ENCODE data around the gene GULP1. TPM values are rescaled to one million over a fixed set of nuclear protein-coding genes. Genes with fewer than 3 reads are reported as not detected.

Gene GULP1
- total RNA-seq, 2 donors from 2014 or later = 7.5 to 10.5 TPM

- Histone ChIP-seq H3K27me3 (no peaks in the 10 kb centered on the region), H3K9me3 (no peaks in the 10 kb centered on the region), H3K27ac (no peak overlapping the region), H3K4me3 (no peak overlapping the region), H3K36me3 (no peaks in the 10 kb centered on the region), H3K4me1 (no peaks in the 10 kb centered on the region)
- no peak for TF ChIP-seq CTCF (IDR thresholded peaks at IDR 0.05)
- no peak for DNase-seq (ENCODE audit: low spot score)
Measured at GRCh38 chr2:188360485-188361263, 69.0 kb downstream of the GULP1 start.

GRCh38 chr2:188364033-188364630 lies 72.5 kb downstream of the GULP1 start:
- DNase-seq (ENCODE audit: low spot score) = no peak
- H3K4me3 ChIP-seq = no peak overlapping the region
- no peak overlapping the region for H3K27ac ChIP-seq
- no peak for TF ChIP-seq CTCF (IDR thresholded peaks at IDR 0.05)
- no peaks in the 10 kb centered on the region for H3K36me3 ChIP-seq
- H3K4me1 ChIP-seq = no peaks in the 10 kb centered on the region
- no peaks in the 10 kb centered on the region for H3K9me3 ChIP-seq
- H3K27me3 ChIP-seq = no peaks in the 10 kb centered on the region

- no peak for DNase-seq (ENCODE audit: low spot score)
- TF ChIP-seq CTCF (IDR thresholded peaks at IDR 0.05) = no peak
- H3K4me3 ChIP-seq = no peak overlapping the region
- H3K27me3 ChIP-seq = no peaks in the 10 kb centered on the region
- no peaks in the 10 kb centered on the region for H3K4me1 ChIP-seq
- H3K9me3 ChIP-seq = no peaks in the 10 kb centered on the region
- no peak overlapping the region for H3K27ac ChIP-seq
- no peaks in the 10 kb centered on the region for H3K36me3 ChIP-seq
Measured at GRCh38 chr2:188365058-188365641, 73.5 kb downstream of the GULP1 start.

- H3K27ac ChIP-seq = no peak overlapping the region
- H3K4me1 ChIP-seq = no peaks in the 10 kb centered on the region
- TF ChIP-seq CTCF (IDR thresholded peaks at IDR 0.05) = no peak
- H3K36me3 ChIP-seq = no peaks in the 10 kb centered on the region
- no peak overlapping the region for H3K4me3 ChIP-seq
- no peaks in the 10 kb centered on the region for H3K9me3 ChIP-seq
- no peak for DNase-seq (ENCODE audit: low spot score)
- H3K27me3 ChIP-seq = no peaks in the 10 kb centered on the region
Measured at GRCh38 chr2:188367164-188367563, 75.5 kb downstream of the GULP1 start.

GRCh38 chr2:188369365-188369764 lies 77.7 kb downstream of the GULP1 start:
- Histone ChIP-seq H3K36me3 (no peaks in the 10 kb centered on the region), H3K27me3 (no peaks in the 10 kb centered on the region), H3K4me3 (no peak overlapping the region), H3K4me1 (no peaks in the 10 kb centered on the region), H3K9me3 (no peaks in the 10 kb centered on the region), H3K27ac (no peak overlapping the region)
- DNase-seq (ENCODE audit: low spot score) = no peak
- TF ChIP-seq CTCF (IDR thresholded peaks at IDR 0.05) = peak; percentile 44 to 78
